ENCODE measurements around the gene LRRC56. TPM values are rescaled to one million over a fixed set of nuclear protein-coding genes. Genes with fewer than 3 reads are reported as not detected.

LRRC56 gene
- total and polyA plus RNA-seq, 2 experiments from 2014 or later = 0.86 to 1.3 TPM

- H2AFZ ChIP-seq = no peak overlapping the region
- in situ Hi-C loops (cut with MboI) = no loop called here
- H4K20me1 ChIP-seq (ENCODE audit: insufficient read depth) = no peaks in the 10 kb centered on the region
- peak overlapping the region; percentile 23; the same call in 1 of the 2 replicates for H3K4me3 ChIP-seq
- TF ChIP-seq EZH2phosphoT487 (IDR thresholded peaks at IDR 0.05; ENCODE audit: insufficient read depth, low read depth) (no peak), EZH2 (IDR thresholded peaks at IDR 0.05; ENCODE audit: insufficient read depth, poor library complexity, severe bottlenecking) (no peak)
- no peaks in the 10 kb centered on the region for H3K9me3 ChIP-seq (ENCODE audit: low read depth)
- H3K79me2 ChIP-seq (ENCODE audit: insufficient read depth) = peaks cover 80% of the 10 kb centered on the region
- H3K9me2 ChIP-seq (ENCODE audit: insufficient read depth) = no peaks in the 10 kb centered on the region
- WGBS, 2 experiments (ENCODE audit: low coverage in 1 of 2, low lambda C conversion rate in 2 of 2, missing lambda C conversion rate in 2 of 2) = 72 to 85% methylated on average over 9 to 10 of the region's 10 CpGs
- peaks cover 17% of the 10 kb centered on the region for H3K4me1 ChIP-seq (ENCODE audit: insufficient read depth)
- peaks cover 22% of the 10 kb centered on the region for H3F3A ChIP-seq (ENCODE audit: insufficient read depth)
- peak overlapping the region; percentile 41 for H3K4me2 ChIP-seq (ENCODE audit: unreplicated experiment)
- H3K27me3 ChIP-seq (replicated peaks; ENCODE audit: insufficient read depth) = no peaks in the 10 kb centered on the region
- H3K9ac ChIP-seq = peak overlapping the region; percentile 100
- DNase-seq = no peak
- peaks cover 29% of the 10 kb centered on the region for H3K36me3 ChIP-seq (ENCODE audit: low read depth)
- peak overlapping the region; percentile 100 for H3K27ac ChIP-seq
Observed at GRCh38 chr11:502288-503178, 34.8 kb upstream of the LRRC56 start.

GRCh38 chr11:503179-503981 is 33.9 kb upstream of the LRRC56 start:
- H3K79me2 ChIP-seq (ENCODE audit: insufficient read depth) = peaks cover 80% of the 10 kb centered on the region
- peak; percentile 90 for DNase-seq
- H3K4me2 ChIP-seq (ENCODE audit: unreplicated experiment) = peak overlapping the region; percentile 98
- peak overlapping the region; percentile 100 for H3K9ac ChIP-seq
- H3K9me3 ChIP-seq (ENCODE audit: low read depth) = no peaks in the 10 kb centered on the region
- peaks cover 14% of the 10 kb centered on the region for H3F3A ChIP-seq (ENCODE audit: insufficient read depth)
- peaks cover 17% of the 10 kb centered on the region for H3K4me1 ChIP-seq (ENCODE audit: insufficient read depth)
- TF ChIP-seq EZH2phosphoT487 (IDR thresholded peaks at IDR 0.05; ENCODE audit: insufficient read depth, low read depth) = no peak
- TF ChIP-seq EZH2 (IDR thresholded peaks at IDR 0.05; ENCODE audit: insufficient read depth, poor library complexity, severe bottlenecking) = no peak
- no peaks in the 10 kb centered on the region for H3K9me2 ChIP-seq (ENCODE audit: insufficient read depth)
- 1 to 2% methylated on average over 20 to 22 of the region's 24 CpGs for WGBS, 2 experiments (ENCODE audit: low coverage in 1 of 2, low lambda C conversion rate in 2 of 2, missing lambda C conversion rate in 2 of 2)
- no peaks in the 10 kb centered on the region for H4K20me1 ChIP-seq (ENCODE audit: insufficient read depth)
- no peak overlapping the region for H2AFZ ChIP-seq
- peak overlapping the region; percentile 100 for H3K27ac ChIP-seq
- H3K4me3 ChIP-seq = peak overlapping the region; percentile 96
- in situ Hi-C loops (cut with MboI) = no loop called here
- H3K27me3 ChIP-seq (replicated peaks; ENCODE audit: insufficient read depth) = no peaks in the 10 kb centered on the region
- H3K36me3 ChIP-seq (ENCODE audit: low read depth) = peaks cover 23% of the 10 kb centered on the region

- Histone ChIP-seq H2AFZ (no peak overlapping the region), H3F3A (ENCODE audit: insufficient read depth) (peaks cover 12% of the 10 kb centered on the region), H3K36me3 (ENCODE audit: low read depth) (peaks cover 22% of the 10 kb centered on the region; the same call in 1 of the 2 replicates), H3K9me2 (ENCODE audit: insufficient read depth) (no peaks in the 10 kb centered on the region), H3K4me2 (ENCODE audit: unreplicated experiment) (peak overlapping the region; percentile 98), H3K27ac (peak overlapping the region; percentile 100), H4K20me1 (ENCODE audit: insufficient read depth) (no peaks in the 10 kb centered on the region), H3K4me3 (peak overlapping the region; percentile 96), H3K27me3 (replicated peaks; ENCODE audit: insufficient read depth) (no peaks in the 10 kb centered on the region), H3K4me1 (ENCODE audit: insufficient read depth) (peaks cover 17% of the 10 kb centered on the region), H3K9ac (peak overlapping the region; percentile 100), H3K9me3 (ENCODE audit: low read depth) (no peaks in the 10 kb centered on the region), H3K79me2 (ENCODE audit: insufficient read depth) (peaks cover 81% of the 10 kb centered on the region)
- in situ Hi-C loops (cut with MboI) = no loop called here
- TF ChIP-seq EZH2 (IDR thresholded peaks at IDR 0.05; ENCODE audit: insufficient read depth, poor library complexity, severe bottlenecking) (no peak), EZH2phosphoT487 (IDR thresholded peaks at IDR 0.05; ENCODE audit: insufficient read depth, low read depth) (no peak)
- DNase-seq = peak; percentile 80
- WGBS, 2 experiments (ENCODE audit: low coverage in 1 of 2, low lambda C conversion rate in 2 of 2, missing lambda C conversion rate in 2 of 2) = 2 to 3% methylated on average over 44 to 69 of the region's 72 CpGs
Observed at GRCh38 chr11:504053-504993, 33.0 kb upstream of the LRRC56 start.
